ACC112 (cell line): ENCODE measurements around the gene VPS13C.

Experiments used
- H2AFZ ChIP-seq: fragments of 200-600 bp; sonication (generic); one replicate; pipeline ENCODE4 v1.6.0; 2017; ENCODE audit warnings: antibody characterized with exemption, low read length; ENCODE audit not compliant: unreplicated experiment
- H3K27ac ChIP-seq: fragments of 200-600 bp; sonication (generic); 2 replicates; pipeline ENCODE4 v1.5.1; 2014; ENCODE audit warnings: low read depth, mild to moderate bottlenecking, antibody characterized with exemption, low read length, moderate library complexity
- H3K27me3 ChIP-seq: fragments of 200-600 bp; sonication (generic); 2 replicates; pipeline ENCODE4 v1.6.1; 2014; ENCODE audit warnings: mild to moderate bottlenecking, antibody characterized with exemption, low read length, moderate library complexity, mixed read lengths; ENCODE audit not compliant: insufficient read depth
- H3K36me3 ChIP-seq: fragments of 200-600 bp; sonication (generic); 2 replicates; pipeline ENCODE4 v1.6.1; 2016; ENCODE audit warnings: mild to moderate bottlenecking, antibody characterized with exemption, low read length, moderate library complexity, mixed read lengths; ENCODE audit not compliant: insufficient read depth
- H3K4me1 ChIP-seq: fragments of 200-600 bp; sonication (generic); one replicate; pipeline ENCODE4 v1.6.1; 2016; ENCODE audit warnings: low read length, mixed read lengths; ENCODE audit not compliant: insufficient read depth, unreplicated experiment, control insufficient read depth
- H3K4me3 ChIP-seq: fragments of 200-600 bp; sonication (generic); 2 replicates; pipeline ENCODE4 v1.5.1; 2014; ENCODE audit warnings: mild to moderate bottlenecking, low read depth, low read length
- H3K79me2 ChIP-seq: fragments of 200-600 bp; sonication (generic); one replicate; pipeline ENCODE4 v1.6.0; 2016; ENCODE audit warnings: low read length; ENCODE audit not compliant: control insufficient read depth, unreplicated experiment, insufficient read depth

VPS13C gene

GRCh38 chr15:61871926-61872522 lies 188.2 kb downstream of the VPS13C start:
- no peaks in the 10 kb centered on the region for H3K79me2 ChIP-seq
- peaks cover 10% of the 10 kb centered on the region; the same call in 1 of the 2 replicates for H3K36me3 ChIP-seq
- no peak overlapping the region for H3K27ac ChIP-seq
- no peak overlapping the region for H2AFZ ChIP-seq
- H3K27me3 ChIP-seq = no peaks in the 10 kb centered on the region
- no peaks in the 10 kb centered on the region for H3K4me1 ChIP-seq
- no peak overlapping the region for H3K4me3 ChIP-seq

GRCh38 chr15:61869656-61870055 lies 190.6 kb downstream of the VPS13C start:
- no peaks in the 10 kb centered on the region for H3K79me2 ChIP-seq
- no peaks in the 10 kb centered on the region for H3K27me3 ChIP-seq
- H2AFZ ChIP-seq = no peak overlapping the region
- H3K27ac ChIP-seq = no peak overlapping the region
- peaks cover 14% of the 10 kb centered on the region; the same call in 1 of the 2 replicates for H3K36me3 ChIP-seq
- H3K4me1 ChIP-seq = no peaks in the 10 kb centered on the region
- no peak overlapping the region for H3K4me3 ChIP-seq

GRCh38 chr15:61861962-61862361 lies 198.3 kb downstream of the VPS13C start:
- Histone ChIP-seq H3K36me3 (peaks cover 3% of the 10 kb centered on the region; the same call in 1 of the 2 replicates), H3K79me2 (no peaks in the 10 kb centered on the region), H2AFZ (no peak overlapping the region), H3K4me3 (no peak overlapping the region), H3K27me3 (no peaks in the 10 kb centered on the region), H3K27ac (no peak overlapping the region), H3K4me1 (no peaks in the 10 kb centered on the region)

GRCh38 chr15:61857169-61857829 lies 202.9 kb downstream of the VPS13C start:
- no peaks in the 10 kb centered on the region for H3K79me2 ChIP-seq
- no peak overlapping the region for H3K27ac ChIP-seq
- peaks cover 3% of the 10 kb centered on the region; the same call in 1 of the 2 replicates for H3K36me3 ChIP-seq
- no peaks in the 10 kb centered on the region for H3K4me1 ChIP-seq
- no peak overlapping the region for H2AFZ ChIP-seq
- no peak overlapping the region for H3K4me3 ChIP-seq
- H3K27me3 ChIP-seq = no peaks in the 10 kb centered on the region

GRCh38 chr15:61856295-61856694 lies 204.0 kb downstream of the VPS13C start:
- H3K27me3 ChIP-seq = no peaks in the 10 kb centered on the region
- no peaks in the 10 kb centered on the region for H3K4me1 ChIP-seq
- H3K27ac ChIP-seq = no peak overlapping the region
- H3K79me2 ChIP-seq = no peaks in the 10 kb centered on the region
- H3K36me3 ChIP-seq = peaks cover 6% of the 10 kb centered on the region; the same call in 1 of the 2 replicates
- H3K4me3 ChIP-seq = no peak overlapping the region
- H2AFZ ChIP-seq = no peak overlapping the region

GRCh38 chr15:61853195-61853594 lies 207.1 kb downstream of the VPS13C start:
- Histone ChIP-seq H3K27ac (no peak overlapping the region), H3K27me3 (no peaks in the 10 kb centered on the region), H3K4me1 (no peaks in the 10 kb centered on the region), H3K36me3 (peaks cover 6% of the 10 kb centered on the region; the same call in 1 of the 2 replicates), H3K4me3 (no peak overlapping the region), H2AFZ (no peak overlapping the region), H3K79me2 (no peaks in the 10 kb centered on the region)

- H2AFZ ChIP-seq = no peak overlapping the region
- no peak overlapping the region for H3K4me3 ChIP-seq
- H3K27me3 ChIP-seq = no peaks in the 10 kb centered on the region
- H3K4me1 ChIP-seq = no peaks in the 10 kb centered on the region
- H3K79me2 ChIP-seq = no peaks in the 10 kb centered on the region
- H3K27ac ChIP-seq = no peak overlapping the region
- peaks cover 6% of the 10 kb centered on the region; the same call in 1 of the 2 replicates for H3K36me3 ChIP-seq
Observed at GRCh38 chr15:61851955-61852354, 208.3 kb downstream of the VPS13C start.

- Histone ChIP-seq H3K36me3 (peaks cover 6% of the 10 kb centered on the region; the same call in 1 of the 2 replicates), H3K4me1 (no peaks in the 10 kb centered on the region), H3K27ac (no peak overlapping the region), H3K27me3 (peaks cover 9% of the 10 kb centered on the region; the same call in 1 of the 2 replicates), H3K79me2 (no peaks in the 10 kb centered on the region), H2AFZ (no peak overlapping the region), H3K4me3 (no peak overlapping the region)
Observed at GRCh38 chr15:61849447-61849846, 210.8 kb downstream of the VPS13C start.

GRCh38 chr15:61841466-61841865 lies 218.8 kb downstream of the VPS13C start:
- Histone ChIP-seq H3K4me1 (peaks cover 9% of the 10 kb centered on the region), H3K79me2 (no peaks in the 10 kb centered on the region), H3K36me3 (no peaks in the 10 kb centered on the region), H3K27ac (no peak overlapping the region), H3K4me3 (no peak overlapping the region), H3K27me3 (peaks cover 11% of the 10 kb centered on the region; the same call in 1 of the 2 replicates), H2AFZ (no peak overlapping the region)

- no peak overlapping the region for H2AFZ ChIP-seq
- H3K4me1 ChIP-seq = peaks cover 12% of the 10 kb centered on the region
- H3K79me2 ChIP-seq = no peaks in the 10 kb centered on the region
- H3K27ac ChIP-seq = no peak overlapping the region
- H3K27me3 ChIP-seq = peaks cover 2% of the 10 kb centered on the region; the same call in 1 of the 2 replicates
- no peak overlapping the region for H3K4me3 ChIP-seq
- H3K36me3 ChIP-seq = no peaks in the 10 kb centered on the region
Observed at GRCh38 chr15:61840090-61840489, 220.2 kb downstream of the VPS13C start.

- H3K27me3 ChIP-seq = peaks cover 2% of the 10 kb centered on the region; the same call in 1 of the 2 replicates
- no peaks in the 10 kb centered on the region for H3K79me2 ChIP-seq
- no peak overlapping the region for H3K27ac ChIP-seq
- no peaks in the 10 kb centered on the region for H3K36me3 ChIP-seq
- no peak overlapping the region for H2AFZ ChIP-seq
- no peak overlapping the region for H3K4me3 ChIP-seq
- peaks cover 12% of the 10 kb centered on the region for H3K4me1 ChIP-seq
Observed at GRCh38 chr15:61839546-61839945, 220.7 kb downstream of the VPS13C start.
